HT1080 (cell line): ENCODE results near the gene SLC5A6. TPM values are rescaled to one million over a fixed set of nuclear protein-coding genes. Genes with fewer than 3 reads are reported as not detected.
A peak's percentile ranks its signal among the peaks of the same experiment; 100 is the strongest.
"Not testable (repeated sequence)": the region's sequence is repeated elsewhere in the genome, so short reads cannot be mapped to it uniquely, and the experiment has no call there.

ENCODE experiments used
- DNase-seq: peaks from one replicate; pipeline ENCODE4 v3.0.0-alpha.2; 2015; ENCODE audit warnings: low read depth
- total RNA-seq: library from RNA; depleted of rRNA; stranded (reverse); fragments of >200 nt; shearing (Covaris generic); gene quantifications from 2 replicates; pipeline ENCODE4 v1.2.3, GENCODE V29; 2014

SLC5A6 gene
- total RNA-seq, 1 experiment from 2014 or later, result 82.0 TPM

- DNase-seq, result no peak
These were observed 34.4 kb downstream of the SLC5A6 start for GRCh38 chr2:27177441-27178351.

GRCh38 chr2:27175781-27176180, 36.3 kb downstream of the SLC5A6 start:
- DNase-seq, result not testable (repeated sequence)

GRCh38 chr2:27175330-27175729, 36.7 kb downstream of the SLC5A6 start:
- DNase-seq, result no peak

GRCh38 chr2:27174638-27175037, 37.4 kb downstream of the SLC5A6 start:
- peak; percentile 10 for DNase-seq

- no peak for DNase-seq
These were observed 40.7 kb downstream of the SLC5A6 start for GRCh38 chr2:27171351-27171848.

- DNase-seq, result no peak
These were observed 41.3 kb downstream of the SLC5A6 start for GRCh38 chr2:27170581-27171337.

GRCh38 chr2:27164960-27165763, 46.9 kb downstream of the SLC5A6 start:
- DNase-seq, result no peak

GRCh38 chr2:27162151-27163121, 49.6 kb downstream of the SLC5A6 start:
- peak; percentile 62 for DNase-seq

GRCh38 chr2:27160191-27160590, 51.9 kb downstream of the SLC5A6 start:
- no peak for DNase-seq

GRCh38 chr2:27159271-27159670, 52.8 kb downstream of the SLC5A6 start:
- no peak for DNase-seq

GRCh38 chr2:27158468-27158867, 53.6 kb downstream of the SLC5A6 start:
- no peak for DNase-seq

GRCh38 chr2:27155069-27155520, 57.0 kb downstream of the SLC5A6 start:
- DNase-seq, result no peak

- no peak for DNase-seq
These were observed 57.6 kb downstream of the SLC5A6 start for GRCh38 chr2:27154488-27154887.

GRCh38 chr2:27152796-27153464, 59.1 kb downstream of the SLC5A6 start:
- peak; percentile 59 for DNase-seq

GRCh38 chr2:27152102-27152795, 59.8 kb downstream of the SLC5A6 start:
- DNase-seq, result no peak

GRCh38 chr2:27150639-27151230, 61.3 kb downstream of the SLC5A6 start:
- no peak for DNase-seq
